ENCODE data around the gene RNGTT.

The RNGTT gene

GRCh38 chr6:88877893-88878292, 85.5 kb downstream of the RNGTT start:
- TF ChIP-seq REST (IDR thresholded peaks at IDR 0.05; ENCODE audit: low read depth) (no peak), ZBTB7A (IDR thresholded peaks at IDR 0.05; ENCODE audit: low read depth) (no peak), MAX (IDR thresholded peaks at IDR 0.05) (no peak), EP300 (IDR thresholded peaks at IDR 0.05; ENCODE audit: borderline replicate concordance) (no peak), NFIC (IDR thresholded peaks at IDR 0.05) (no peak), FOXM1 (IDR thresholded peaks at IDR 0.05; ENCODE audit: borderline replicate concordance, low read depth) (no peak), TCF12 (IDR thresholded peaks at IDR 0.05; ENCODE audit: low read depth) (no peak), RAD21 (IDR thresholded peaks at IDR 0.05; ENCODE audit: low read depth) (no peak), EGR1 (IDR thresholded peaks at IDR 0.05) (no peak), TEAD4 (IDR thresholded peaks at IDR 0.05) (no peak), YY1 (IDR thresholded peaks at IDR 0.05; ENCODE audit: low read depth) (no peak), TAF1 (IDR thresholded peaks at IDR 0.05; ENCODE audit: low read depth) (no peak), USF1 (IDR thresholded peaks at IDR 0.05) (no peak), CREB1 (IDR thresholded peaks at IDR 0.05; ENCODE audit: low read depth) (no peak), CEBPB (IDR thresholded peaks at IDR 0.05) (no peak)

GRCh38 chr6:88872962-88873361, 90.5 kb downstream of the RNGTT start:
- TF ChIP-seq REST (IDR thresholded peaks at IDR 0.05; ENCODE audit: low read depth): no peak

- TF ChIP-seq ZBTB7A (IDR thresholded peaks at IDR 0.05; ENCODE audit: low read depth): no peak
- no peak for TF ChIP-seq FOXM1 (IDR thresholded peaks at IDR 0.05; ENCODE audit: borderline replicate concordance, low read depth)
- no peak for TF ChIP-seq EP300 (IDR thresholded peaks at IDR 0.05; ENCODE audit: borderline replicate concordance)
- no peak for TF ChIP-seq REST (IDR thresholded peaks at IDR 0.05; ENCODE audit: low read depth)
- TF ChIP-seq TAF1 (IDR thresholded peaks at IDR 0.05; ENCODE audit: low read depth): no peak
- no peak for TF ChIP-seq YY1 (IDR thresholded peaks at IDR 0.05; ENCODE audit: low read depth)
- TF ChIP-seq RAD21 (IDR thresholded peaks at IDR 0.05; ENCODE audit: low read depth): no peak
- TF ChIP-seq MAX (IDR thresholded peaks at IDR 0.05): no peak
- TF ChIP-seq EGR1 (IDR thresholded peaks at IDR 0.05): no peak
- no peak for TF ChIP-seq TEAD4 (IDR thresholded peaks at IDR 0.05)
- TF ChIP-seq NFIC (IDR thresholded peaks at IDR 0.05): no peak
- no peak for TF ChIP-seq TCF12 (IDR thresholded peaks at IDR 0.05; ENCODE audit: low read depth)
- no peak for TF ChIP-seq USF1 (IDR thresholded peaks at IDR 0.05)
- TF ChIP-seq CEBPB (IDR thresholded peaks at IDR 0.05): no peak
- no peak for TF ChIP-seq CREB1 (IDR thresholded peaks at IDR 0.05; ENCODE audit: low read depth)
These were observed 91.9 kb downstream of the RNGTT start for GRCh38 chr6:88871498-88871897.

GRCh38 chr6:88870717-88871330, 92.6 kb downstream of the RNGTT start:
- TF ChIP-seq RAD21 (IDR thresholded peaks at IDR 0.05; ENCODE audit: low read depth) (peak; percentile 69), REST (IDR thresholded peaks at IDR 0.05; ENCODE audit: low read depth) (no peak)

Measured in Ishikawa (cell line).